Nephron (organoid): ENCODE results near the gene ZNF835.
"Not testable (repeated sequence)": the region's sequence is repeated elsewhere in the genome, so short reads cannot be mapped to it uniquely, and the experiment has no call there.

Source experiments
- H3K27ac Mint-ChIP-seq, 3 experiments: 2 replicates each; pipeline ENCODE4 v1.8.0; 2020; ENCODE audit warnings: mixed read lengths in 3 of 3, mild to moderate bottlenecking in 2 of 3, moderate library complexity in 1 of 3
- H3K27me3 Mint-ChIP-seq: 2 replicates; pipeline ENCODE4 v1.8.0; 2021; ENCODE audit warnings: low read depth, mild to moderate bottlenecking, moderate library complexity, mixed read lengths
- H3K36me3 Mint-ChIP-seq: 2 replicates; pipeline ENCODE4 v1.8.0; 2020; ENCODE audit warnings: low read depth, mixed read lengths
- H3K4me1 Mint-ChIP-seq: 2 replicates; pipeline ENCODE4 v1.8.0; 2020; ENCODE audit warnings: mixed read lengths
- H3K4me3 Mint-ChIP-seq, 3 experiments: 2 replicates each; pipeline ENCODE4 v1.8.0; 2020; ENCODE audit warnings: mild to moderate bottlenecking in 3 of 3, mixed read lengths in 3 of 3, moderate library complexity in 2 of 3
- H3K9me3 Mint-ChIP-seq: 2 replicates; pipeline ENCODE4 v1.8.0; 2020; ENCODE audit warnings: mixed read lengths
- CTCF ChIP-seq, 3 experiments: fragments of 200-600 bp; sonication (generic); IDR thresholded peaks; one replicate each; pipeline ENCODE4 v1.5.0; 2021; ENCODE audit warnings: antibody characterized with exemption in 3 of 3; ENCODE audit not compliant: unreplicated experiment in 3 of 3

The ZNF835 gene

GRCh38 chr19:56689198-56689597, 17.6 kb upstream of the ZNF835 start:
- H3K27me3 Mint-ChIP-seq: peaks cover 3% of the 10 kb centered on the region
- H3K27ac Mint-ChIP-seq: no peak overlapping the region
- no peak for TF ChIP-seq CTCF (IDR thresholded peaks at IDR 0.05; ENCODE audit: unreplicated experiment in 3 of 3)
- H3K9me3 Mint-ChIP-seq: peaks cover 58% of the 10 kb centered on the region
- H3K4me3 Mint-ChIP-seq: no peak overlapping the region
- H3K36me3 Mint-ChIP-seq: peaks cover 3% of the 10 kb centered on the region
- no peaks in the 10 kb centered on the region for H3K4me1 Mint-ChIP-seq

GRCh38 chr19:56687031-56687430, 15.5 kb upstream of the ZNF835 start:
- Mint-ChIP-seq H3K36me3 (peaks cover 3% of the 10 kb centered on the region), H3K9me3 (peaks cover 41% of the 10 kb centered on the region), H3K4me1 (no peaks in the 10 kb centered on the region), H3K27me3 (peaks cover 3% of the 10 kb centered on the region), H3K27ac (no peak overlapping the region), H3K4me3 (no peak overlapping the region)
- TF ChIP-seq CTCF (IDR thresholded peaks at IDR 0.05; ENCODE audit: unreplicated experiment in 3 of 3): no peak

GRCh38 chr19:56683116-56683515, 11.6 kb upstream of the ZNF835 start:
- Mint-ChIP-seq H3K27me3 (peaks cover 3% of the 10 kb centered on the region), H3K36me3 (no peaks in the 10 kb centered on the region), H3K4me1 (no peaks in the 10 kb centered on the region), H3K27ac (no peak overlapping the region), H3K9me3 (peaks cover 52% of the 10 kb centered on the region), H3K4me3 (no peak overlapping the region)
- no peak for TF ChIP-seq CTCF (IDR thresholded peaks at IDR 0.05; ENCODE audit: unreplicated experiment in 3 of 3)

- peaks cover 51% of the 10 kb centered on the region for H3K9me3 Mint-ChIP-seq
- no peaks in the 10 kb centered on the region for H3K4me1 Mint-ChIP-seq
- H3K27me3 Mint-ChIP-seq: peaks cover 3% of the 10 kb centered on the region
- H3K36me3 Mint-ChIP-seq: no peaks in the 10 kb centered on the region
- no peak for TF ChIP-seq CTCF (IDR thresholded peaks at IDR 0.05; ENCODE audit: unreplicated experiment in 3 of 3)
- H3K27ac Mint-ChIP-seq: no peak overlapping the region
- H3K4me3 Mint-ChIP-seq: no peak overlapping the region
These were observed 10.1 kb upstream of the ZNF835 start for GRCh38 chr19:56681702-56682101.

DNA sequence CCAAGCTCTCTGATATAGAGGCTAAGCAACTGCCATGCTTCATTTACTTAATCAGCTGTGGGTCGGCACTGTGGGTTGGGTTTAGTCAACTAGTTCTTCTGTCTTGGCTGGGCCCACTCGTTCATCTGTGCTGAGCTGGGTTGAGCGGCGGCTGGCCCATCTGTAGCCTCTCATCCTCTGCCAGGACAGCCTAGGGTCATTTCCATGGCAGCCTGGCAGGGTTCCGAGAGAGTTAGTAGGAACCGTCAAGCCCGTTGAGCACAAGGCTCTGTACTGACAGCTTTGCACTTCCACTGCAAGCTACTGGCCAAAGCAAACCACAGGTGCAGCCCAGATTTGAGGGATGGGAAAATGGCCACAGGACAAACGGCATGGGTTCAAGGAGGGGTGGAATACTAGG, 6.6 kb upstream of the ZNF835 start:
- Mint-ChIP-seq H3K27me3 (no peaks in the 10 kb centered on the region), H3K4me1 (no peaks in the 10 kb centered on the region), H3K9me3 (peaks cover 48% of the 10 kb centered on the region), H3K4me3 (no peak overlapping the region), H3K36me3 (no peaks in the 10 kb centered on the region), H3K27ac (no peak overlapping the region)
- no peak for TF ChIP-seq CTCF (IDR thresholded peaks at IDR 0.05; ENCODE audit: unreplicated experiment in 3 of 3)

GRCh38 chr19:56672610-56673009, 1.1 kb upstream of the ZNF835 start:
- not testable (repeated sequence) for H3K4me1 Mint-ChIP-seq, H3K36me3 Mint-ChIP-seq, H3K27me3 Mint-ChIP-seq, H3K27ac Mint-ChIP-seq, H3K4me3 Mint-ChIP-seq
- peaks cover 55% of the 10 kb centered on the region for H3K9me3 Mint-ChIP-seq
